WTC11 (cell line): ENCODE data around the gene ACMSD. TPM values are rescaled to one million over a fixed set of nuclear protein-coding genes. Genes with fewer than 3 reads are reported as not detected.

ENCODE experiments used
- ATAC-seq: fragments of 200-7000 bp; cut with Tn5 transposase; 2 replicates; pipeline ENCODE4 v1.10.0; 2021; ENCODE audit warnings: mild to moderate bottlenecking, moderate library complexity
- CTCF ChIA-PET: fragments of 300-600 bp; sonication (Branson Sonifier 250); formaldehyde crosslinking; loops from one replicate; lab custom pipeline; 2021; ENCODE audit warnings: antibody characterized with exemption; lab: Charles Lee
- POLR2A ChIA-PET: fragments of 350-600 bp; sonication (Branson Sonifier 250); formaldehyde crosslinking; loops from one replicate; lab custom pipeline; 2021; ENCODE audit warnings: antibody characterized with exemption; lab: Charles Lee
- DNase-seq: peaks from one replicate; pipeline ENCODE4 v3.0.0; 2021; ENCODE audit warnings: low spot score
- H3K27ac Mint-ChIP-seq: 2 replicates; pipeline ENCODE4 v1.8.0; 2021; ENCODE audit warnings: mixed read lengths
- H3K27me3 Mint-ChIP-seq: 2 replicates; pipeline ENCODE4 v1.8.0; 2021; ENCODE audit warnings: low read depth, mild to moderate bottlenecking, moderate library complexity, mixed read lengths
- H3K36me3 Mint-ChIP-seq: 2 replicates; pipeline ENCODE4 v1.8.0; 2021; ENCODE audit warnings: mixed read lengths
- H3K4me1 Mint-ChIP-seq: 2 replicates; pipeline ENCODE4 v1.8.0; 2022; ENCODE audit warnings: mixed read lengths
- H3K4me3 Mint-ChIP-seq: 2 replicates; pipeline ENCODE4 v1.8.0; 2021; ENCODE audit warnings: mild to moderate bottlenecking, moderate library complexity, mixed read lengths
- H3K9me3 Mint-ChIP-seq: 2 replicates; pipeline ENCODE4 v1.8.0; 2021; ENCODE audit warnings: mixed read lengths
- ATF1 ChIP-seq: sonication (generic); formaldehyde crosslinking; IDR thresholded peaks from 2 replicates; pipeline ENCODE4 v1.8.1; 2023; ENCODE audit warnings: mild to moderate bottlenecking, moderate library complexity, missing genetic modification reagents
- CBFB ChIP-seq: sonication (generic); formaldehyde crosslinking; IDR thresholded peaks from 2 replicates; pipeline ENCODE4 v1.8.1; 2022; ENCODE audit warnings: mild to moderate bottlenecking, low read depth, missing genetic modification reagents
- E2F5 ChIP-seq: sonication (generic); formaldehyde crosslinking; IDR thresholded peaks from 2 replicates; pipeline ENCODE4 v1.8.1; 2022; ENCODE audit warnings: mild to moderate bottlenecking, moderate library complexity, missing genetic modification reagents
- ERG ChIP-seq: fragments of 250-450 bp; sonication (Bioruptor Pico); IDR thresholded peaks from 2 replicates; pipeline ENCODE4 v1.8.0; 2021; ENCODE audit warnings: mild to moderate bottlenecking
- MAX ChIP-seq: sonication (generic); formaldehyde crosslinking; IDR thresholded peaks from 2 replicates; pipeline ENCODE4 v1.8.0; 2022; ENCODE audit warnings: mild to moderate bottlenecking, missing genetic modification reagents
- MLX ChIP-seq: sonication (generic); formaldehyde crosslinking; IDR thresholded peaks from 2 replicates; pipeline ENCODE4 v1.8.1; 2023; ENCODE audit warnings: mild to moderate bottlenecking, missing genetic modification reagents, moderate library complexity
- MXD4 ChIP-seq: fragments of 250-450 bp; sonication (Bioruptor Pico); IDR thresholded peaks from 2 replicates; pipeline ENCODE4 v1.8.0; 2021; ENCODE audit warnings: mild to moderate bottlenecking, moderate library complexity, borderline replicate concordance
- MYBL2 ChIP-seq: sonication (generic); formaldehyde crosslinking; IDR thresholded peaks from 2 replicates; pipeline ENCODE4 v1.8.1; 2023; ENCODE audit warnings: mild to moderate bottlenecking, moderate library complexity, missing genetic modification reagents
- NFATC4 ChIP-seq: fragments of 250-450 bp; sonication (Bioruptor Pico); IDR thresholded peaks from 2 replicates; pipeline ENCODE4 v1.9.0; 2021; ENCODE audit warnings: mild to moderate bottlenecking
- PREB ChIP-seq: sonication (generic); formaldehyde crosslinking; IDR thresholded peaks from 2 replicates; pipeline ENCODE4 v1.8.1; 2022; ENCODE audit warnings: mild to moderate bottlenecking, missing genetic modification reagents, moderate library complexity, borderline replicate concordance
- RORB ChIP-seq: fragments of 250-450 bp; sonication (Bioruptor Pico); IDR thresholded peaks from 2 replicates; pipeline ENCODE4 v1.9.0; 2021; ENCODE audit warnings: mild to moderate bottlenecking
- SOX15 ChIP-seq: fragments of 250-450 bp; sonication (Bioruptor Pico); IDR thresholded peaks from 2 replicates; pipeline ENCODE4 v1.9.0; 2021; ENCODE audit warnings: mild to moderate bottlenecking
- SP1 ChIP-seq: sonication (generic); formaldehyde crosslinking; conservative IDR thresholded peaks from 2 replicates; pipeline ENCODE4 v1.8.1; 2022; ENCODE audit warnings: missing genetic modification reagents
- TP53 ChIP-seq: sonication (generic); formaldehyde crosslinking; IDR thresholded peaks from 2 replicates; pipeline ENCODE4 v1.8.1; 2023; ENCODE audit warnings: mild to moderate bottlenecking, missing genetic modification reagents
- USF2 ChIP-seq: sonication (generic); formaldehyde crosslinking; IDR thresholded peaks from 2 replicates; pipeline ENCODE4 v1.8.1; 2023; ENCODE audit warnings: mild to moderate bottlenecking, missing genetic modification reagents, moderate library complexity
- ZNF281 ChIP-seq: sonication (generic); formaldehyde crosslinking; IDR thresholded peaks from 2 replicates; pipeline ENCODE4 v1.8.0; 2023; ENCODE audit warnings: mild to moderate bottlenecking, missing genetic modification reagents
- total RNA-seq: library from RNA; stranded (reverse); gene quantifications from 3 replicates; pipeline ENCODE4 v1.2.3, GENCODE V29; 2021
- TF ChIP-seq, protein P1 (sequence below): sonication (generic); formaldehyde crosslinking; IDR thresholded peaks from 2 replicates; pipeline ENCODE4 v1.8.1; 2022; ENCODE audit warnings: missing genetic modification reagents, borderline replicate concordance

The ACMSD gene
- total RNA-seq, 1 experiment from 2014 or later = not detected

GRCh38 chr2:134946073-134946472 is 107.7 kb downstream of the ACMSD start (continued):
- TF ChIP-seq, protein P1, sequence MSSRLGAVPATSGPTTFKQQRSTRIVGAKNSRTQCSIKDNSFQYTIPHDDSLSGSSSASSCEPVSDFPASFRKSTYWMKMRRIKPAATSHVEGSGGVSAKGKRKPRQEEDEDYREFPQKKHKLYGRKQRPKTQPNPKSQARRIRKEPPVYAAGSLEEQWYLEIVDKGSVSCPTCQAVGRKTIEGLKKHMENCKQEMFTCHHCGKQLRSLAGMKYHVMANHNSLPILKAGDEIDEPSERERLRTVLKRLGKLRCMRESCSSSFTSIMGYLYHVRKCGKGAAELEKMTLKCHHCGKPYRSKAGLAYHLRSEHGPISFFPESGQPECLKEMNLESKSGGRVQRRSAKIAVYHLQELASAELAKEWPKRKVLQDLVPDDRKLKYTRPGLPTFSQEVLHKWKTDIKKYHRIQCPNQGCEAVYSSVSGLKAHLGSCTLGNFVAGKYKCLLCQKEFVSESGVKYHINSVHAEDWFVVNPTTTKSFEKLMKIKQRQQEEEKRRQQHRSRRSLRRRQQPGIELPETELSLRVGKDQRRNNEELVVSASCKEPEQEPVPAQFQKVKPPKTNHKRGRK (CRISPR knock-in tag) = no peak
- TF ChIP-seq SOX15 (CRISPR knock-in tag) = no peak
- TF ChIP-seq MXD4 = no peak
- TF ChIP-seq PREB (CRISPR knock-in tag) = no peak
- no peak for TF ChIP-seq NFATC4

DNA sequence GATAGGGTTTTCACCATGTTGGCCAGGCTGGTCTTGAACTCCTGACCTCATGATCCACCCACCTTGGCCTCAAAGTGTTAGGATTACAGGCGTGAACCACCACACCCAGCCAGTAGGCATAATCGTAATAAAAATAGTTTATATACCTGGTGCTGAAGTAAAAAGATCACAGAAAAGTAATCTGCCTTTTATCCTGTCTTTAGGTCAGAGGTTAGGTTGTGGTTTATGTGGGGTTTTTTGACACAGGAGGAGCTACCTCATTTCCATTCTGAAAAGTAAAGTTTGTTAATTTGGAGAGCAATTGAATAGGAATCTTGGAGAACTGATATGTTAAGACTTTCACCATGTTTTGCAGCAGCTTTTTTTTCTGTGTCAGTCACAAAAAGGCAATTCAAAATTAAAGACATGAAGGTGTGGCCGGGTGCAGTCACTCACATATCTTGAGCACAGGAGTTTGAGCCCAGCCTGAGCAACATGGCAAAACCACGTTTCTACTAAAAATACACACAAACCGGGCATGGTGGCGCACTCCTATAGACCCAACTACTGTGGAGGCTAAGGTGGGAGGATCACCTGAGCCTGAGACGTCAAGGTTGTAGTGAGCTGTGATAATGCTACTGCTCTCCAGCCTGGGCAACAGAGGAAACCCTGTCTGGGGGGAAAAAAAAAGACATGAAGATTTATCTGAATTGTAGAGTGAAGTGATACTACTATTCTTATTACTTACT is 111.7 kb downstream of the ACMSD start:
- ATAC-seq = no peak
- peaks cover 3% of the 10 kb centered on the region for H3K4me1 Mint-ChIP-seq
- H3K4me3 Mint-ChIP-seq = no peak overlapping the region
- no peaks in the 10 kb centered on the region for H3K9me3 Mint-ChIP-seq
- TF ChIP-seq RORB (no peak), MAX (CRISPR knock-in tag) (no peak), CBFB (CRISPR knock-in tag) (no peak), MYBL2 (CRISPR knock-in tag) (no peak), ZNF281 (no peak), E2F5 (CRISPR knock-in tag) (no peak), USF2 (no peak), TP53 (CRISPR knock-in tag) (no peak)
- TF ChIP-seq, all 79 proteins: peak for 0
- no peak for DNase-seq
- Mint-ChIP-seq H3K36me3 (peaks cover 57% of the 10 kb centered on the region), H3K27ac (no peak overlapping the region), H3K27me3 (no peaks in the 10 kb centered on the region)
- ChIA-PET POLR2A (no interaction called here), CTCF (no interaction called here)

- no peaks in the 10 kb centered on the region for H3K9me3 Mint-ChIP-seq
- POLR2A ChIA-PET = no interaction called here
- H3K27me3 Mint-ChIP-seq = no peaks in the 10 kb centered on the region
- H3K36me3 Mint-ChIP-seq = peaks cover 60% of the 10 kb centered on the region
- no peak overlapping the region for H3K4me3 Mint-ChIP-seq
- CTCF ChIA-PET = no interaction called here
- DNase-seq (no peak), ATAC-seq (no peak)
- no peak for TF ChIP-seq MLX (CRISPR knock-in tag)
- TF ChIP-seq ERG (CRISPR knock-in tag) = no peak
- no peak for TF ChIP-seq ZNF281
- no peak for TF ChIP-seq PREB (CRISPR knock-in tag)
- no peak for TF ChIP-seq TP53 (CRISPR knock-in tag)
- TF ChIP-seq SP1 (CRISPR knock-in tag) = no peak
- TF ChIP-seq ATF1 (CRISPR knock-in tag) = no peak
- no peak overlapping the region for H3K27ac Mint-ChIP-seq
- H3K4me1 Mint-ChIP-seq = no peaks in the 10 kb centered on the region
Observed at GRCh38 chr2:134950886-134951285, 112.5 kb downstream of the ACMSD start.
